HEK293 (cell line): Measurements from ENCODE around the gene CCNT2.

Source experiments
- AEBP2 ChIP-seq: fragments of 450-650 bp; formaldehyde crosslinking; IDR thresholded peaks from 2 replicates; pipeline ENCODE4 v1.5.1; 2016; ENCODE audit warnings: missing biosample characterization, missing genetic modification characterization, borderline replicate concordance
- GLIS2 ChIP-seq: fragments of 450-650 bp; formaldehyde crosslinking; IDR thresholded peaks from 2 replicates; pipeline ENCODE4 v1.5.1; 2016; ENCODE audit warnings: missing biosample characterization, missing genetic modification characterization
- INSM2 ChIP-seq: fragments of 450-650 bp; formaldehyde crosslinking; IDR thresholded peaks from 2 replicates; pipeline ENCODE4 v1.5.1; 2016; ENCODE audit warnings: missing biosample characterization, missing genetic modification characterization
- SCRT2 ChIP-seq: fragments of 450-650 bp; formaldehyde crosslinking; IDR thresholded peaks from 2 replicates; pipeline ENCODE4 v1.5.1; 2016; ENCODE audit warnings: missing biosample characterization, missing genetic modification characterization
- SP2 ChIP-seq: fragments of 450-650 bp; formaldehyde crosslinking; IDR thresholded peaks from 2 replicates; pipeline ENCODE4 v1.5.1; 2016; ENCODE audit warnings: missing biosample characterization, missing genetic modification characterization
- YY1 ChIP-seq: fragments of 450-650 bp; formaldehyde crosslinking; IDR thresholded peaks from 2 replicates; pipeline ENCODE4 v1.5.1; 2018; ENCODE audit warnings: missing biosample characterization, missing genetic modification characterization
- ZBTB17 ChIP-seq: fragments of 450-650 bp; formaldehyde crosslinking; IDR thresholded peaks from 2 replicates; pipeline ENCODE4 v1.5.1; 2016; ENCODE audit warnings: missing biosample characterization, missing genetic modification characterization
- ZFP37 ChIP-seq: fragments of 450-650 bp; formaldehyde crosslinking; IDR thresholded peaks from 2 replicates; pipeline ENCODE4 v1.5.1; 2016; ENCODE audit warnings: missing biosample characterization, missing genetic modification characterization
- ZNF132 ChIP-seq: fragments of 450-650 bp; formaldehyde crosslinking; IDR thresholded peaks from 2 replicates; pipeline ENCODE4 v1.5.1; 2017; ENCODE audit warnings: missing biosample characterization, missing genetic modification characterization, borderline replicate concordance
- ZNF174 ChIP-seq: fragments of 450-650 bp; formaldehyde crosslinking; IDR thresholded peaks from 2 replicates; pipeline ENCODE4 v1.5.0; 2017; ENCODE audit warnings: missing biosample characterization, mild to moderate bottlenecking, missing genetic modification characterization
- ZNF175 ChIP-seq: fragments of 450-650 bp; formaldehyde crosslinking; IDR thresholded peaks from 2 replicates; pipeline ENCODE4 v1.5.1; 2016; ENCODE audit warnings: missing biosample characterization, missing genetic modification characterization
- ZNF248 ChIP-seq: fragments of 450-650 bp; formaldehyde crosslinking; IDR thresholded peaks from 2 replicates; pipeline ENCODE4 v1.5.1; 2017; ENCODE audit warnings: missing biosample characterization, missing genetic modification characterization
- ZNF266 ChIP-seq: fragments of 450-650 bp; formaldehyde crosslinking; IDR thresholded peaks from 2 replicates; pipeline ENCODE4 v1.5.1; 2016; ENCODE audit warnings: missing biosample characterization, missing genetic modification characterization, low read depth
- ZNF362 ChIP-seq: fragments of 450-650 bp; formaldehyde crosslinking; IDR thresholded peaks from 2 replicates; pipeline ENCODE4 v1.5.1; 2016; ENCODE audit warnings: missing biosample characterization, missing genetic modification characterization
- ZNF404 ChIP-seq: fragments of 450-650 bp; formaldehyde crosslinking; IDR thresholded peaks from 2 replicates; pipeline ENCODE4 v1.5.1; 2017; ENCODE audit warnings: missing biosample characterization, missing genetic modification characterization
- ZNF529 ChIP-seq: fragments of 450-650 bp; formaldehyde crosslinking; IDR thresholded peaks from 2 replicates; pipeline ENCODE4 v1.5.1; 2017; ENCODE audit warnings: missing genetic modification characterization, missing biosample characterization; ENCODE audit not compliant: insufficient replicate concordance
- ZNF530 ChIP-seq: fragments of 450-650 bp; formaldehyde crosslinking; IDR thresholded peaks from 2 replicates; pipeline ENCODE4 v1.5.1; 2016; ENCODE audit warnings: low read depth, missing biosample characterization, missing genetic modification characterization
- ZNF548 ChIP-seq: fragments of 450-650 bp; formaldehyde crosslinking; IDR thresholded peaks from 2 replicates; pipeline ENCODE4 v1.5.1; 2016; ENCODE audit warnings: missing biosample characterization, missing genetic modification characterization
- TF ChIP-seq, protein P1 (sequence below): fragments of 450-650 bp; formaldehyde crosslinking; IDR thresholded peaks from 2 replicates; pipeline ENCODE4 v1.5.1; 2016; ENCODE audit warnings: missing biosample characterization, missing genetic modification characterization
- TF ChIP-seq, protein P2 (sequence below): fragments of 450-650 bp; formaldehyde crosslinking; IDR thresholded peaks from 2 replicates; pipeline ENCODE4 v1.5.1; 2017; ENCODE audit warnings: missing biosample characterization, missing genetic modification characterization
- TF ChIP-seq, protein P3 (sequence below): fragments of 450-650 bp; formaldehyde crosslinking; IDR thresholded peaks from 2 replicates; pipeline ENCODE4 v1.5.1; 2016; ENCODE audit warnings: missing biosample characterization, missing genetic modification characterization
- TF ChIP-seq, protein P4 (sequence below): fragments of 450-650 bp; formaldehyde crosslinking; IDR thresholded peaks from 2 replicates; pipeline ENCODE4 v1.5.1; 2017; ENCODE audit warnings: missing biosample characterization, missing genetic modification characterization
- TF ChIP-seq, protein P5 (sequence below): fragments of 450-650 bp; formaldehyde crosslinking; optimal IDR thresholded peaks from 2 replicates; pipeline ENCODE3; 2016; ENCODE audit warnings: missing biosample characterization, mild to moderate bottlenecking, missing genetic modification characterization

The CCNT2 gene

GRCh38 chr2:134918526-134919340, at the start of gene CCNT2 (continued):
- TF ChIP-seq ZNF529 (tag by site-specific recombination) (no peak), ZNF248 (no peak), ZFP37 (tag by site-specific recombination) (peak; percentile 84; the same call in 1 of the 2 replicates), ZNF404 (tag by site-specific recombination) (no peak), GLIS2 (peak; percentile 79), ZNF132 (tag by site-specific recombination) (no peak), ZNF530 (tag by site-specific recombination) (no peak), ZNF548 (tag by site-specific recombination) (no peak), ZNF174 (tag by site-specific recombination) (no peak), ZNF362 (tag by site-specific recombination) (peak; percentile 57), YY1 (tag by site-specific recombination) (peak; percentile 92), SCRT2 (no peak), ZNF266 (no peak), AEBP2 (tag by site-specific recombination) (no peak), INSM2 (tag by site-specific recombination) (0 out of 2 replicates have a peak, but pooled peaks have one; percentile 7), ZNF175 (tag by site-specific recombination) (no peak), SP2 (tag by site-specific recombination) (peak; percentile 76), ZBTB17 (no peak)
- TF ChIP-seq, protein P1, sequence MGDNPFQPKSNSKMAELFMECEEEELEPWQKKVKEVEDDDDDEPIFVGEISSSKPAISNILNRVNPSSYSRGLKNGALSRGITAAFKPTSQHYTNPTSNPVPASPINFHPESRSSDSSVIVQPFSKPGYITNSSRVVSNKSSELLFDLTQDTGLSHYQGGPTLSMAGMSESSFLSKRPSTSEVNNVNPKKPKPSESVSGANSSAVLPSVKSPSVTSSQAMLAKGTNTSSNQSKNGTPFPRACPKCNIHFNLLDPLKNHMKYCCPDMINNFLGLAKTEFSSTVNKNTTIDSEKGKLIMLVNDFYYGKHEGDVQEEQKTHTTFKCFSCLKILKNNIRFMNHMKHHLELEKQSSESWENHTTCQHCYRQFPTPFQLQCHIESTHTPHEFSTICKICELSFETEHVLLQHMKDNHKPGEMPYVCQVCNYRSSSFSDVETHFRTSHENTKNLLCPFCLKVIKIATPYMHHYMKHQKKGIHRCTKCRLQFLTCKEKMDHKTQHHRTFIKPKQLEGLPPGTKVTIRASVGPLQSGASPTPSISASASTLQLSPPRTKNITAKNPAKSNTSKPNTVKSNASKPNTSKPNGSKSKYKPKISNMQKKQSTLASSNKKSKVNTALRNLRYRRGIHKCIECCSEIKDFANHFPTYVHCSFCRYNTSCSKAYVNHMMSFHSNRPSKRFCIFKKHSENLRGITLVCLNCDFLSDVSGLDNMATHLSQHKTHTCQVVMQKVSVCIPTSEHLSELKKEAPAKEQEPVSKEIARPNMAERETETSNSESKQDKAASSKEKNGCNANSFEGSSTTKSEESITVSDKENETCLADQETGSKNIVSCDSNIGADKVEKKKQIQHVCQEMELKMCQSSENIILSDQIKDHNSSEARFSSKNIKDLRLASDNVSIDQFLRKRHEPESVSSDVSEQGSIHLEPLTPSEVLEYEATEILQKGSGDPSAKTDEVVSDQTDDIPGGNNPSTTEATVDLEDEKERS (tag by site-specific recombination), result no peak
- TF ChIP-seq, protein P2, sequence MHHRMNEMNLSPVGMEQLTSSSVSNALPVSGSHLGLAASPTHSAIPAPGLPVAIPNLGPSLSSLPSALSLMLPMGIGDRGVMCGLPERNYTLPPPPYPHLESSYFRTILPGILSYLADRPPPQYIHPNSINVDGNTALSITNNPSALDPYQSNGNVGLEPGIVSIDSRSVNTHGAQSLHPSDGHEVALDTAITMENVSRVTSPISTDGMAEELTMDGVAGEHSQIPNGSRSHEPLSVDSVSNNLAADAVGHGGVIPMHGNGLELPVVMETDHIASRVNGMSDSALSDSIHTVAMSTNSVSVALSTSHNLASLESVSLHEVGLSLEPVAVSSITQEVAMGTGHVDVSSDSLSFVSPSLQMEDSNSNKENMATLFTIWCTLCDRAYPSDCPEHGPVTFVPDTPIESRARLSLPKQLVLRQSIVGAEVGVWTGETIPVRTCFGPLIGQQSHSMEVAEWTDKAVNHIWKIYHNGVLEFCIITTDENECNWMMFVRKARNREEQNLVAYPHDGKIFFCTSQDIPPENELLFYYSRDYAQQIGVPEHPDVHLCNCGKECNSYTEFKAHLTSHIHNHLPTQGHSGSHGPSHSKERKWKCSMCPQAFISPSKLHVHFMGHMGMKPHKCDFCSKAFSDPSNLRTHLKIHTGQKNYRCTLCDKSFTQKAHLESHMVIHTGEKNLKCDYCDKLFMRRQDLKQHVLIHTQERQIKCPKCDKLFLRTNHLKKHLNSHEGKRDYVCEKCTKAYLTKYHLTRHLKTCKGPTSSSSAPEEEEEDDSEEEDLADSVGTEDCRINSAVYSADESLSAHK, result peak; percentile 14; the same call in 1 of the 2 replicates
- TF ChIP-seq, protein P3, sequence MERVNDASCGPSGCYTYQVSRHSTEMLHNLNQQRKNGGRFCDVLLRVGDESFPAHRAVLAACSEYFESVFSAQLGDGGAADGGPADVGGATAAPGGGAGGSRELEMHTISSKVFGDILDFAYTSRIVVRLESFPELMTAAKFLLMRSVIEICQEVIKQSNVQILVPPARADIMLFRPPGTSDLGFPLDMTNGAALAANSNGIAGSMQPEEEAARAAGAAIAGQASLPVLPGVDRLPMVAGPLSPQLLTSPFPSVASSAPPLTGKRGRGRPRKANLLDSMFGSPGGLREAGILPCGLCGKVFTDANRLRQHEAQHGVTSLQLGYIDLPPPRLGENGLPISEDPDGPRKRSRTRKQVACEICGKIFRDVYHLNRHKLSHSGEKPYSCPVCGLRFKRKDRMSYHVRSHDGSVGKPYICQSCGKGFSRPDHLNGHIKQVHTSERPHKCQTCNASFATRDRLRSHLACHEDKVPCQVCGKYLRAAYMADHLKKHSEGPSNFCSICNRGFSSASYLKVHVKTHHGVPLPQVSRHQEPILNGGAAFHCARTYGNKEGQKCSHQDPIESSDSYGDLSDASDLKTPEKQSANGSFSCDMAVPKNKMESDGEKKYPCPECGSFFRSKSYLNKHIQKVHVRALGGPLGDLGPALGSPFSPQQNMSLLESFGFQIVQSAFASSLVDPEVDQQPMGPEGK, result peak; percentile 63
- TF ChIP-seq, protein P4, sequence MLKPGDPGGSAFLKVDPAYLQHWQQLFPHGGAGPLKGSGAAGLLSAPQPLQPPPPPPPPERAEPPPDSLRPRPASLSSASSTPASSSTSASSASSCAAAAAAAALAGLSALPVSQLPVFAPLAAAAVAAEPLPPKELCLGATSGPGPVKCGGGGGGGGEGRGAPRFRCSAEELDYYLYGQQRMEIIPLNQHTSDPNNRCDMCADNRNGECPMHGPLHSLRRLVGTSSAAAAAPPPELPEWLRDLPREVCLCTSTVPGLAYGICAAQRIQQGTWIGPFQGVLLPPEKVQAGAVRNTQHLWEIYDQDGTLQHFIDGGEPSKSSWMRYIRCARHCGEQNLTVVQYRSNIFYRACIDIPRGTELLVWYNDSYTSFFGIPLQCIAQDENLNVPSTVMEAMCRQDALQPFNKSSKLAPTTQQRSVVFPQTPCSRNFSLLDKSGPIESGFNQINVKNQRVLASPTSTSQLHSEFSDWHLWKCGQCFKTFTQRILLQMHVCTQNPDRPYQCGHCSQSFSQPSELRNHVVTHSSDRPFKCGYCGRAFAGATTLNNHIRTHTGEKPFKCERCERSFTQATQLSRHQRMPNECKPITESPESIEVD (tag by site-specific recombination), result no peak
- TF ChIP-seq, protein P5, sequence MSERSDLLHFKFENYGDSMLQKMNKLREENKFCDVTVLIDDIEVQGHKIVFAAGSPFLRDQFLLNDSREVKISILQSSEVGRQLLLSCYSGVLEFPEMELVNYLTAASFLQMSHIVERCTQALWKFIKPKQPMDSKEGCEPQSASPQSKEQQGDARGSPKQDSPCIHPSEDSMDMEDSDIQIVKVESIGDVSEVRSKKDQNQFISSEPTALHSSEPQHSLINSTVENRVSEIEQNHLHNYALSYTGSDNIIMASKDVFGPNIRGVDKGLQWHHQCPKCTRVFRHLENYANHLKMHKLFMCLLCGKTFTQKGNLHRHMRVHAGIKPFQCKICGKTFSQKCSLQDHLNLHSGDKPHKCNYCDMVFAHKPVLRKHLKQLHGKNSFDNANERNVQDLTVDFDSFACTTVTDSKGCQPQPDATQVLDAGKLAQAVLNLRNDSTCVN (tag by site-specific recombination), result peak; percentile 96
